GM18868 (cell line): ENCODE measurements around the gene SGF29.
"Not testable (repeated sequence)": the region's sequence is repeated elsewhere in the genome, so short reads cannot be mapped to it uniquely, and the experiment has no call there.

Experiments used
- ATAC-seq: cut with Tn5 transposase; IDR thresholded peaks from one replicate; pipeline ENCODE4 v1.9.1; 2021; ENCODE audit warnings: mild to moderate bottlenecking, moderate library complexity; ENCODE audit not compliant: unreplicated experiment

Gene SGF29

DNA sequence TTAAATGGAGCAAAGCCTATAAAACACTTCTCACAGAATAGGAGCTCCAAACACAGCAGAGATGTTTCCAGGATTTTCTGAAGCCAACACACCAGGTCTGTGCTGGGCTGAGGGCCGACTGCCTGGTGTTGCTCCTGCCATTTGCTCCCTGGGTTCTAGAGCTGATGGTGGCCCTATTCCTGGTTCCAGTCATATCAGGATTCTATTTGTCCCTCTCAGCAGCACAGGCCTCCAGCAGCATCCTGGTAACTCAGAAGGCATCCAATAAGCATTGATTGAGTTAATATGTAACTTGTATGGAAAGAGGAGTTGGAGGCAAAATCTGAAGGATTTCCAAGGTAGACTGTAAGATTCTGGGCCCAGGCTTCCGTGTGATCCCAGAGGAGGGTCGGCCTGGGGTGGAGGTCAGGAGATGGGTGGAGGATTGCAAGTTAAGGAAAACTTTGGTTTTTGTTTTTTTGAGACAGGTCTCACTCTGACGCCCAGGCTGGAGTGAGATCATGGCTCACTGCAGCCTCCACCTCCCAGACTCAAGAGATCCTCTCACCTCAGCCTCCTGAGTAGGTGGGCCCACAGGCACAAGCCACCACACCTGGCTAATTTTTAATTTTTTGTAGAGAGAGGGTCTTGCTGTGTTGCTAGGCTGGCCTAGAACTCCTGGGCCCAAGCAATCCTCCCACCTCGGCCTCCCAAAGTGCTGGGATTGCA lies 20.6 kb upstream of the SGF29 start:
- ATAC-seq = no peak

- ATAC-seq = no peak
These were observed 19.0 kb upstream of the SGF29 start for GRCh38 chr16:28534542-28535373.

GRCh38 chr16:28537076-28537475 lies 16.6 kb upstream of the SGF29 start:
- ATAC-seq = no peak

DNA sequence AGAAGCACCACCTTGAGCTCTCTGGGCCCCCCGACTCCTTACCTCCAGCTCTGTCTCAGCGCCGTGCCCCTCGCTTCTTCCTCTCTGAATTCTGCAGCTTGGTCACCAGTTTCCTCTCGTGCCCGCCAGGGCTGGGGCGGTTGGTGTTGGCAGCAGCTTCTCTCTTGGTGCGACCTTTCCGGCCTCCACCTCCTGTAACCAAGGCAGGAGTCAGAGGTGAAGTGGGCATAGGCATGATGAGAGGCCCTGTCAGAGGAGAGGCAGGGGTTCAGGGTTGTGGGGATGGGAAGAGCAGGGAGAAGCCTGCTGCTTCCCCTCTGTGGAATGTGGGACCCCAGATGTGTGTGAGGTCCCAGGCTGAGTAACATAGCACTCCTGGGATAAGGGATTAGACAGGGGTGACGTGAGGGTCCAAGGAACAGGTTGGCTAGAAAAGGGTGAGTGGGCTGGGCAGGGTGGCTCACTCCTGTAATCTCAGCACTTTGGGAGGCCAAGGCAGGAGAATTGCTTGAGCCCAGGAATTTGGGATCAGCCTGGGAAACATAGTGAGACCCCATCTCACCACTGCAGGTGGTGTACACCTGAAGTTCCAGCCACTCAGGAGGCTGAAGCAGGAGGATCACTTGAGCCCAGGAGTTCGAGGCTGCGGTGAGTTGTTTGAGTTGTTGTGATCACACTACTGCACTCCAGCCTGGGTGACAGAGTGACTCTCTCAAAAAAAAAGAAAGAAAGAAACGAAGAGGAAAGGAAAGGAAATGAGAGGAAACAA lies 15.6 kb upstream of the SGF29 start:
- no peak for ATAC-seq

GRCh38 chr16:28538733-28539596 lies 14.8 kb upstream of the SGF29 start, which contains the start of gene NUPR1:
Gene NUPR1 (minus strand): TSS chr16:28538974. CDS start chr16:28538907, 67 bp downstream.
- no peak for ATAC-seq

DNA sequence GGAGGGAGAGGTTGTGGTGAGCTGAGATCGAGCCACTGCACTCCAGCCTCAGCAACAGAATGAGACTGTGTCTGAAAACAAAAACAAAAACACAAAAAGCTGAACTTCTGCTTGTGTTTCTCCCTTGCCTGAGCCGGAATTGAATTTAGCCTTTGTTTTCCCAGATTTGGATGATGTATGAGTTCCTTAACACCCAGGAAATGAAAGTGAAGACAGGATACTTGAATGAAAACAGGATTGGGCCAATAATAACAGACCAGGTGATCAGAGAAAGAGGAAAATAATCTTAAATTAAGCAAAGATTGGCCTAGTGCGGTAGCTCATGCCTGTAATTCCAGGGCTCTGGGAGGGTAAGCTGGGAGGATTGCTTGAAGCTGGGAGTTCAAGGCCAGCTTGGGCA lies 13.4 kb upstream of the SGF29 start:
- no peak for ATAC-seq

DNA sequence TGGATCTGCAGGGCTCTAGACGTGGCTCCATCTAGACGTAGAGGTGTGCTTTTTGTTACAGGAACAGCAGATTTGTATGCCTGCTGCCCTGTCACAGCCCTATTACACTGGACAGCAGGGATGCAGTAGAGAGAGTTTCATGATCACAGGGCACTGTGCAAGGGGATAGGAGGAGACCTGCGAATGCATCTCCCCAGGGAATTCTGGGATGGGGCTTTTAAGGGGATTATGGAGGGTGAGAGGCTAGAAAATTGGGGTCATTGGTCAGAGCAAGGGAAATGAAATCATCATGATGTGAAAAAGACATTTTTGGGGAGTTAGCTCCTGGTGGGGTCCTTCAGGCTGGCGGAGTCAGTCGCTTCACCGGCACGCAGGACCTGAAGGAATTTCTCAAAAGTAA lies 11.1 kb upstream of the SGF29 start:
- ATAC-seq = no peak

GRCh38 chr16:28543072-28543471 lies 10.6 kb upstream of the SGF29 start:
- no peak for ATAC-seq

DNA sequence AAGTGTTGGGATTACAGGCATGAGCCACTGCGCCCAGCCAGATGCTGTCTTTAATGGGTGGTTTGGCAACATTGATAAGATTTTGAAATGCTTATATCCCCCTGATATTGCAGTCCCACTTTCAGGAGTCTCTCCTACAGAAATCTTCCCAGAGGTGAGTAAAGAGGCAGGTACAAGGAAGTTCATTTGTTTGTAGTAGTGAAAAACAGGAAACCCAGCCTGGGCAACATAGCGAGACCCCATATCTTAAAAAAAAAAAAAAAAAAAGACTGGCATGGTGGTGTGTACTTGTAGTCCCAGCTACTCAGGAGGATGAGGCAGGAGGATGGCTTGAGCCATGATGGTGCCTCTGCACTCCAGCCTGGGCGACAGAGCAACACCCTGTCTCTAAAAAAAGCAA lies 8.7 kb upstream of the SGF29 start:
- no peak for ATAC-seq

DNA sequence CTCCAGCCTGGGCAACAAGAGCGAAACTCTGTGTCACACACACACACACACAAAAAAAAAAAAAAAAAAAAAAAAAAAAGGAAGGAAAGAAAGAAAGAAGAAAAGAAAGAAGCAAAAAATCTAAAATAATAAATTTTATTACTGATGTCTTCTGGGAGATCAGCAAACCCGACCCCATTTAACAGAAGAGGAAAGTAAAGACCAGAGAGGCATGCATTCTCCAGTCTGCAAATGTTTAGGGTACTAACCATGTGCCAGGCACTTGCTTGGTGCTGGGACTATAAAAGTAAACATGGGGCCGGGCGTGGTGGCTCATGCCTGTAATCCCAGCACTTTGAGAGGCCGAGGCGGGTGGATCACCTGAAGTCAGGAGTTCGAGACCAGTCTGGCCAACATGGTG lies 7.8 kb upstream of the SGF29 start:
- ATAC-seq = not testable (repeated sequence)

DNA sequence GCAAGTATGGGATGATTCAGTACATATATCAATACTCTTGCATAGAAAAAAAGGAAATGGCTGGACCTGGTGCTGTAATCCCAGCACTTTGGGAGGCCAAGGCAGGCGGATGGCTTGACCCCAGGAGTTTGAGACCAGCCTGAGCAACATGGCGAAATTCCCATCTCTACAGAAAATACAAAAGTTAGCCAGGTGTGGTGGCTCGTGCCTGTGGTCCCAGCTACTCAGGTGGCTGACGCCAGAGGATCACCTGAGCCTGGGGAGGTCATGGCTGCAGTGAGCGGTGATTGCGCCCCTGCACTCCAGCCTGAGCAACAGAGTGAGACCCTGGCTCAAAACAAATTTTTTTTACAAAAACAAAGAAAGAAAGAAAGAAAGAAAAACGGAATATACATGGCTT lies 7.1 kb upstream of the SGF29 start:
- no peak for ATAC-seq

- ATAC-seq = no peak
These were observed 5.4 kb upstream of the SGF29 start for GRCh38 chr16:28548306-28548802.

DNA sequence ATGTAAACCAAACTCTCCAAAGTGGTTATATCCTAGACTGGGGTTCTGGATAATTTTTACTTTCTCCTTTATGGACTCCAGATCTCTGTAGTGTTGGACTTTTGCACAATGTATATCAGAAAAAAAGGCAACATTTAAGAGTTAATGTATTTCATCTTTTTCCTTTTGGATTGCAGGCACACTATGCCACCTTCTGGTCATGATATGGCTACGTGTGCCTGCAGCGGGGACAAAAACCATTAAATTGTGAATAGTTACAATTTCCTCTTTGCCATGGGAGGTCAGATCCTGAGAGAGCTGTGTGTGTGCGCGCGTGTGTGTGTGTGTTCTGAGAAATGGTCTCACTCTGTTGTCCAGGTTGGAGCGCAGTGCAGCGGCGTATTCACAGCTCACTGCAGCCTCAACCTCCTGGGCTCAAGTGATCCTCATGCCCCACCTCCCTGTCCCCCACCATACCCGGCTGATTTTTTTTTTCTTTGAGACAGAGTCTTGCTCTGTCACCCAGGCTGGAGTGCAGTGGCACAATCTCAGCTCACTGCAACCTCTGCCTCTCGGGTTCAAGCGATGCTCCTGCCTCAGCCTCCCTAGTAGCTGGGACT lies 4.3 kb upstream of the SGF29 start:
- ATAC-seq = no peak

DNA sequence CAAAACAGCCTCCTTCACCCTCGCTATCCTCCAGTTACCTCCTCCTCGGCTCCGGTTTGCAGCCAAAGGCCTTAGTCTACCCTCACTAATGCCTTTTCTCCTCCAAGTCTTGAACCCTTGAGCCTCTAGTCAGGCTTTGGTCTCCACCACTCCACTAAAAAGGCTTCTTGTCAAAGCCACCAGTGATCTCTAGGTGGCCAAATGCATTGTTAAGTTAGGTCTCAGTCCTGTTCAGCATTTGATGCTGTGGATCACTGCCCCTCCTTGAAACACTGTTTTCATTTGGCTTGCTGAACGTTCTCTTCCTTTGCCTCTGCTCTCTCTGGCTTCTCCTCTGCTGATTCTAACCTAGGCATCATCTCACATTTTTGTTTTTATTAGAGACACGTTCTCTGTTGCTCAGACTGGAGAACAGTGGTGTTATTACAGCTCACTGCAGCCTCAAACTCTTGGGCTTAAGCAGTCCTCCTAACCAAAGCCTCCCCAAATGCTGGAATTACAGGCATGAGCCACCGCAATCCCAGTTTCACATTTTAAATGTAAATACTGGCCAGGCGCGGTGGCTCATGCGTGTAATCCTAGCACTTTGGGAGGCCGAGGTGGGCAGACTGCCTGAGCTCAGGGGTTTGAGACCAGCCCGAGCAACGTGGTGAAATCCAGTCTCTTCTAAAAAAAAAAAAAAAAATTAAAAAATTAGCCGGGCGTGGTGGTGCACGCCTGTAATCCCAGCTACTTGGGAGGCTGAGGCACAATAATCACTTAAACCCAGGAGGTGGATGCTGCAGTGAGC lies 1.1 kb downstream of the SGF29 start:
- ATAC-seq = no peak

DNA sequence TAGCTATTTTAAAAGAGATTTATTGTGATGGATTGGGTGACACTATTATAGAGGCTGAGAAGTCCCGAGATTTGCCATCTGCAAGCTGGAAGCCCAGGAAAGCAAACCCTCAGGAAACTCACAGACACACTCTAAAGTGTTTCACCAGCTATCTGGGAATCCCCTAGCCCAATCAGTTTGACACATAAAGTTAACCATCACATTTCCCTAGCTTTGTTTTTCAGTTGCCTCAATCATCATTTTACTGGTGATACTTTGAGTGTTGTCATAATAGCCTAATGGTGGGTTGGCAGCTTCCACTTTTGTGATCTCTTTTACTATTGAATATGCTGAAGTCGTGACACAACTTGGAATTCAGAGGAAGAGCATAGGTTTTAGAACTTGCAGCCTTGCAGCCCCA lies 1.8 kb downstream of the SGF29 start:
- no peak for ATAC-seq

DNA sequence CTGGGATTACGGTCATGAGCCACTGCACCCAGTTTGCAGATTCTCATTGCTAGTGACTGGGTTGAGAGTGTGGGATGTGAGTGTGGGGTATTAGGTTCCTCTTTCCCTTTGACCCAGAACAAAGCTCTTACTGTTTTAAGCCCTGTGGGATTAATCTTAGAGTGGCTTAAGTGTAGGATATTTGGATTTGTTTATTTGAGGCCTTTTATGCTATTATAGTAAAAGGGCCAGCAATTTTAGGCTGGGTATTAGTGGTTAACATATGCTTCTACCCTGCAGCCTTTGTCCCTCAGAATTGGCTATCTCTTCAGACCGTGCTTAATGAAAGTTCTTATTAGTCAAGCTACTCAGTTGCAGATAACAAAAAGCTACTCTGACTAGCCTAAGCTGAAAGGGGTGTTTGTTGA lies 3.2 kb downstream of the SGF29 start:
- no peak for ATAC-seq

DNA sequence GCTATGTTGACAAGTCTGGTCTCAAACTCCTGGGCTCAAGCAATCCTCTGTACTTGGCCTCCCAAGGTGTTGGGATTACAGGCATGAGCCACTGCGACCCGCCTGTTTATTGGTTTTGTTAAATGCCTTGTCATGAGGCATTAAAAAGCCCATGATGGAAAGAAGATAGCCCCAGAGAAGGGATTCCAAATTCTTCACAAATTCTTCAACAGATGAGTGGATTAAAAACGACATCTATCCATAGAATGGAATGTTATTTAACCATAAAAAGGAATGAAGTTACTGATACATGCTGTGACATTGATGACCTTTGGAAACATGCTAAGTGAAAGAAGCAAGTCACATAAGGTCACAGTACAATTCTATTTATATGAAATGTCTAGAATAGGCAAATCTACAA lies 4.7 kb downstream of the SGF29 start:
- ATAC-seq = no peak

DNA sequence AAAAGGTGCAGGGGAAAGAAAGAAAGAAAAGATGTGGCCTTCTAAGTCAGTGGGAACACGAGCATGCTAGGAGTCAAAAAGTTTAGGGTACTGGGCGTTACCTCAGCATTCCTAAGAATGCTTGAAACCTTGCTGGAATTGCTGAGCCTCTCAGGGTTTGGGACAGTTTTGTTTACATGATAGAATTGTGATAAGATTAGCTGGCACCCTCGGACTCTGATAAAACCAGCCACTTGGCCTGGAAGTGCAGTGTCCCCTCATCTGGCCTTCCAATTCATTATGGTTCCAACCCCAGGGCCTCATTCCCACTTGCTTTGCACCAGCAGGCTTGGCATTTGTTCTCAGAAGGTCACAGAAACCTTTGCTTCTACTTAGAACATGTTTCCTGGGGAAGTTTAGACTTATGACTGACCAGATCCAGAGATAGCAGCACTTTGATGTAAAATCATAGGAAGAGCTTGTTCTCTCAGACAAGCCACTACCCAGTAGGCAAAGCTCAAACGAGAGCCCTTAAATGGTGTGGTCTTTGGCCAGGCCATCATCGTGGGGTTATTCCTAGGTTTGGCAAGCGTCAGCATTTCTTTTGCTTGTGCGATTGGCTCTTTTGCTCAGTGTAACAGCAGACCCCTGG lies 8.0 kb downstream of the SGF29 start:
- ATAC-seq = no peak

- no peak for ATAC-seq
These were observed 8.5 kb downstream of the SGF29 start for GRCh38 chr16:28562199-28562598.
